NCI-H2227 (cell line): ENCODE data around the gene UBR4.
A peak's percentile ranks its signal among the peaks of the same experiment; 100 is the strongest.
"Not testable (repeated sequence)": the region's sequence is repeated elsewhere in the genome, so short reads cannot be mapped to it uniquely, and the experiment has no call there.

Experiments used
- DNase-seq: peaks from one replicate; lab custom pipeline; 2025; ENCODE audit not compliant: unreplicated experiment; lab: John Stamatoyannopoulos, UW

UBR4 gene

GRCh38 chr1:19220080-19220846, 10.2 kb upstream of the UBR4 start:
- DNase-seq = no peak

- DNase-seq = no peak
These were observed 9.4 kb upstream of the UBR4 start for GRCh38 chr1:19219451-19219850.

- DNase-seq = not testable (repeated sequence)
These were observed 6.5 kb upstream of the UBR4 start for GRCh38 chr1:19216585-19216984.

- no peak for DNase-seq
These were observed 3.5 kb upstream of the UBR4 start for GRCh38 chr1:19213580-19213979.

- DNase-seq = no peak
These were observed 2.1 kb upstream of the UBR4 start for GRCh38 chr1:19212167-19212566.

GRCh38 chr1:19210772-19211549, 895 bp upstream of the UBR4 start:
- peak; percentile 16 for DNase-seq

GRCh38 chr1:19209439-19209989, 552 bp downstream of the UBR4 start:
- DNase-seq = peak; percentile 57

GRCh38 chr1:19208710-19209438, 1.2 kb downstream of the UBR4 start:
- DNase-seq = peak; percentile 36

GRCh38 chr1:19206947-19207346, 3.1 kb downstream of the UBR4 start:
- DNase-seq = no peak

GRCh38 chr1:19205845-19206244, 4.2 kb downstream of the UBR4 start:
- DNase-seq = no peak

GRCh38 chr1:19205403-19205802, 4.7 kb downstream of the UBR4 start:
- no peak for DNase-seq

- no peak for DNase-seq
These were observed 5.4 kb downstream of the UBR4 start for GRCh38 chr1:19204446-19205266.

- DNase-seq = no peak
These were observed 6.6 kb downstream of the UBR4 start for GRCh38 chr1:19203440-19203839.

- no peak for DNase-seq
These were observed 7.7 kb downstream of the UBR4 start for GRCh38 chr1:19202396-19202795.

GRCh38 chr1:19199969-19200604, 10.0 kb downstream of the UBR4 start:
- no peak for DNase-seq

- no peak for DNase-seq
These were observed 10.6 kb downstream of the UBR4 start for GRCh38 chr1:19199329-19199968.

GRCh38 chr1:19198820-19199219, 11.2 kb downstream of the UBR4 start:
- no peak for DNase-seq

GRCh38 chr1:19197845-19198244, 12.2 kb downstream of the UBR4 start:
- DNase-seq = no peak

- DNase-seq = no peak
These were observed 13.7 kb downstream of the UBR4 start for GRCh38 chr1:19196331-19196730.

- DNase-seq = no peak
These were observed 17.1 kb downstream of the UBR4 start for GRCh38 chr1:19193004-19193403.
